NT2/D1 (cell line): ENCODE data around the gene RNF144B.

Experiments used
- YY1 ChIP-seq: IDR thresholded peaks from 2 replicates; pipeline ENCODE4 v1.6.1; 2011; ENCODE audit not compliant: insufficient read length, insufficient read depth
- ZNF274 ChIP-seq: IDR thresholded peaks from 2 replicates; pipeline ENCODE4 v1.6.1; 2011; ENCODE audit warnings: mild to moderate bottlenecking, low read depth, low read length

DNA sequence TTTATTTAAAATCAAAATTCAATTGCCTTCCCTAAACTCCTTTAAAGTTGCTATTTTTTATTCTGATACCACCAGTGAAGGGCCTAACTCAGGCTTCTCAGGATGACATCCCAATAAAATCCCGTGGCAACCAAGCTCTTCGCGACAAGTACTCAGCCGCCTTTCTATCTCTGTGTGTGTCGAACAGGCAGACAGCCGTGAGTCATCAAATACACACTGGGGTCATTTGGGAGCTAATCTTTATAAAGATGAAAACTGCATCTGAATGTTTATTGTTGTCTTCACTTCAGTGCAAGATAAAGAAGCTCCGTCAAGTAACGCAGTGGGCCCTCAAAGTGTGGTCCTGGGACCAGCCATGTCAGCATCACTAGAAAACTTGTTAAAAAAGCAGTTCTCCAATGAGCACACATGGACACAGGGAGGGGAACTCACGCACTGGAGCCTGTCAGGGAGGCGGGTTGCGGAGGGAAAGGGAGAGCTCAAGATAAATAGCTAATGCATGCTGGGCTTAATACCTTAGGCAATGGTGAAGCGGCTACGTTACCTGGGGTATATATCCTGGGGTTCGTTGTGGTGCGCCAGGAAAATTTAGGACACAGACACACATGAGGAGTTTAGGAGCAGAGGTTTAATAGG is 119.3 kb downstream of the RNF144B start:
- TF ChIP-seq YY1 (no peak), ZNF274 (no peak)
